GM18951 (cell line): Measurements from ENCODE around the gene CTSF.

Source experiments
- POLR2A ChIP-seq: IDR thresholded peaks from 4 replicates; pipeline ENCODE4 v1.6.1; 2011; ENCODE audit warnings: mild to moderate bottlenecking; ENCODE audit not compliant: insufficient read length, insufficient read depth; ENCODE audit errors: extremely low read depth
- in situ Hi-C: fragments of 300-500 bp; cut with MboI; formaldehyde crosslinking; loops from one replicate; pipeline ENCODE4 v1.12.0; 2022; ENCODE audit warnings: low sequenced_read_pairs, mixed read lengths, inconsistent platforms; ENCODE audit not compliant: unreplicated experiment

CTSF gene

GRCh38 chr11:66580803-66581202 is 12.4 kb upstream of the CTSF start:
- in situ Hi-C loops, result no loop called here
- no peak for TF ChIP-seq POLR2A

- in situ Hi-C loops, result no loop called here
- no peak for TF ChIP-seq POLR2A
Observed at GRCh38 chr11:66579017-66579606, 10.7 kb upstream of the CTSF start.

GRCh38 chr11:66570850-66571180 is 2.4 kb upstream of the CTSF start:
- in situ Hi-C loops, result loop anchor here (25.0 kb wide), 1 partner anchor 266 kb away; the partner anchor contains the start of gene RCE1
- TF ChIP-seq POLR2A, result no peak

- no peak for TF ChIP-seq POLR2A
- in situ Hi-C loops, result loop anchor here (25.0 kb wide), 1 partner anchor 267 kb away; the partner anchor contains the start of gene RCE1
Observed at GRCh38 chr11:66570079-66570849, 1.9 kb upstream of the CTSF start.

- no peak for TF ChIP-seq POLR2A
- in situ Hi-C loops, result loop anchor here (25.0 kb wide), 1 partner anchor 268 kb away; the partner anchor contains the start of gene RCE1
Observed at GRCh38 chr11:66569076-66569475, 670 bp upstream of the CTSF start.

- in situ Hi-C loops, result loop anchor here (25.0 kb wide), 1 partner anchor 270 kb away; the partner anchor contains the start of gene RCE1
- TF ChIP-seq POLR2A, result no peak
Observed at GRCh38 chr11:66567787-66568123, 651 bp downstream of the CTSF start.

GRCh38 chr11:66566221-66566620 is 2.2 kb downstream of the CTSF start:
- in situ Hi-C loops, result loop anchor here (25.0 kb wide), 1 partner anchor 271 kb away; the partner anchor contains the start of gene RCE1
- no peak for TF ChIP-seq POLR2A

GRCh38 chr11:66564984-66565383 is 3.4 kb downstream of the CTSF start:
- TF ChIP-seq POLR2A, result no peak
- in situ Hi-C loops, result loop anchor here (25.0 kb wide), 1 partner anchor 272 kb away; the partner anchor contains the start of gene RCE1

GRCh38 chr11:66564538-66564937 is 3.9 kb downstream of the CTSF start:
- no peak for TF ChIP-seq POLR2A
- in situ Hi-C loops, result loop anchor here (25.0 kb wide), 1 partner anchor 273 kb away; the partner anchor contains the start of gene RCE1

- in situ Hi-C loops, result loop anchor here (25.0 kb wide), 1 partner anchor 273 kb away; the partner anchor contains the start of gene RCE1
- TF ChIP-seq POLR2A, result no peak
Observed at GRCh38 chr11:66563832-66564231, 4.6 kb downstream of the CTSF start.

- TF ChIP-seq POLR2A, result no peak
- in situ Hi-C loops, result loop anchor here (25.0 kb wide), 1 partner anchor 274 kb away; the partner anchor contains the start of gene RCE1
Observed at GRCh38 chr11:66562907-66563583, 5.4 kb downstream of the CTSF start.

GRCh38 chr11:66562275-66562674 is 6.1 kb downstream of the CTSF start:
- no peak for TF ChIP-seq POLR2A
- in situ Hi-C loops, result loop anchor here (25.0 kb wide), 1 partner anchor 275 kb away; the partner anchor contains the start of gene RCE1

- in situ Hi-C loops, result loop anchor here (25.0 kb wide), 1 partner anchor 275 kb away; the partner anchor contains the start of gene RCE1
- no peak for TF ChIP-seq POLR2A
Observed at GRCh38 chr11:66561975-66562248, 6.5 kb downstream of the CTSF start.
